HG03558 (cell line): ENCODE results near the gene MICAL3.
"Not testable (repeated sequence)": the region's sequence is repeated elsewhere in the genome, so short reads cannot be mapped to it uniquely, and the experiment has no call there.

Source experiments
- ATAC-seq: cut with Tn5 transposase; IDR thresholded peaks from one replicate; pipeline ENCODE4 v1.9.1; 2021; ENCODE audit warnings: moderate number of reproducible peaks; ENCODE audit not compliant: unreplicated experiment; ENCODE audit errors: extremely low read depth

MICAL3 gene

GRCh38 chr22:17896586-17896985 is 127.8 kb downstream of the MICAL3 start:
- ATAC-seq: no peak

GRCh38 chr22:17893900-17894535 is 130.3 kb downstream of the MICAL3 start:
- no peak for ATAC-seq

- ATAC-seq: no peak
Observed at GRCh38 chr22:17892376-17892775, 132.0 kb downstream of the MICAL3 start.

- ATAC-seq: no peak
Observed at GRCh38 chr22:17891481-17892167, 132.7 kb downstream of the MICAL3 start.

- no peak for ATAC-seq
Observed at GRCh38 chr22:17890892-17891291, 133.5 kb downstream of the MICAL3 start.

GRCh38 chr22:17890245-17890671 is 134.1 kb downstream of the MICAL3 start:
- no peak for ATAC-seq

- ATAC-seq: no peak
Observed at GRCh38 chr22:17888855-17889254, 135.5 kb downstream of the MICAL3 start.

- ATAC-seq: no peak
Observed at GRCh38 chr22:17888439-17888838, 135.9 kb downstream of the MICAL3 start.

GRCh38 chr22:17884893-17885292 is 139.5 kb downstream of the MICAL3 start:
- no peak for ATAC-seq

GRCh38 chr22:17884084-17884483 is 140.3 kb downstream of the MICAL3 start:
- ATAC-seq: no peak

- no peak for ATAC-seq
Observed at GRCh38 chr22:17883356-17883755, 141.0 kb downstream of the MICAL3 start.

- no peak for ATAC-seq
Observed at GRCh38 chr22:17882727-17883126, 141.6 kb downstream of the MICAL3 start.

GRCh38 chr22:17882162-17882561 is 142.2 kb downstream of the MICAL3 start:
- ATAC-seq: no peak

GRCh38 chr22:17881366-17881765 is 143.0 kb downstream of the MICAL3 start:
- ATAC-seq: no peak

- ATAC-seq: no peak
Observed at GRCh38 chr22:17880468-17880867, 143.9 kb downstream of the MICAL3 start.

- no peak for ATAC-seq
Observed at GRCh38 chr22:17880020-17880419, 144.3 kb downstream of the MICAL3 start.

- no peak for ATAC-seq
Observed at GRCh38 chr22:17878941-17879340, 145.4 kb downstream of the MICAL3 start.

- no peak for ATAC-seq
Observed at GRCh38 chr22:17878186-17878694, 146.1 kb downstream of the MICAL3 start.

GRCh38 chr22:17876878-17877855 is 147.2 kb downstream of the MICAL3 start:
- not testable (repeated sequence) for ATAC-seq

GRCh38 chr22:17876306-17876831 is 148.0 kb downstream of the MICAL3 start:
- no peak for ATAC-seq
